Stimulated activated CD8-positive, alpha-beta memory T cell treated with anti-CD3 and anti-CD28 coated beads, Interleukin-2, amount 100 ng/mL, for 48 hours (primary cell): ENCODE data around the gene TRHDE.

Source experiments
- DNase-seq, 2 donors: peaks; one replicate each; pipeline ENCODE4 v3.0.0-alpha.2; 2020; ENCODE audit warnings: low read depth in 2 of 2

TRHDE gene

DNA sequence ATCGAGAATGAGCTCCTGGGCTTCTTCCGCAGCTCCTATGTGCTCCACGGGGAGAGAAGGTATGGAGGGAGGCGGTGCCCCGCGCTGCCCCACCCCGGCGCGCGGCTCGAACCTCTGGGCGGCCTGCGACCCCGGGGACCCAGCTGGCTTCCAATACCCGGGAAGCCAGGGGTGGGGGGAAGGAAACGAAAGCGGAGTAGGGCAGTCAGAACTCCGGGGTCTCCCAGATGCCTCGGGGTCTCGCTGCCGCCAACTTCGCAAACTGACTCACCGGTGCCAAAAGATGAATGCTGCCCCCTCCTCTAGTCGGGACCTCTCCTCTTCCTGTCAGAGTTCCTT is 1.3 kb downstream of the TRHDE start:
- DNase-seq, result no peak

DNA sequence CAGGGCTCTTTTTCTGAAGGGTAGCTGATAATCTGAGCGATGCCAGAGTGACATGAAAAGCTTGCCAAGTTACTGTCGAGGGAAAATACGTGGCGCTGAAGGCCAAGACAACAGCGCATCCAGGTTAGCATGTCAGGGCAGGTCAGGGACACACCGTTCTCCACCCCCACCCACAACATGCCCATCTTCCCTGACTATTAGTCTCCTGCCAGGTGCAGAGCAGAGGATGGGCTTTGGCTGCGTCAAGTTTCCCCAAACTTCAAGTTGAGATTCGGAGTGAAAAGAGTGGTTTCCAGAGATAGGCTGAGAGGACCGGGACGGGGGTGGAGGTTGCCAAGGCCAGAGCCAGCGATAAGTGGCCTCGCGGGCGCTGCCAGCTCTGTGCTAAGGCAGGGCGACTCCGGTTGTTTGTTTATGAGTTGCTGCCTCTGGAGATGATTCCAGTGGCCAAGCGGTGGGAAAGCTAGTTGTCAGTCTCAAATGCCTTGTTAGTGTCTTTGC is 1.7 kb downstream of the TRHDE start:
- DNase-seq, result no peak

DNA sequence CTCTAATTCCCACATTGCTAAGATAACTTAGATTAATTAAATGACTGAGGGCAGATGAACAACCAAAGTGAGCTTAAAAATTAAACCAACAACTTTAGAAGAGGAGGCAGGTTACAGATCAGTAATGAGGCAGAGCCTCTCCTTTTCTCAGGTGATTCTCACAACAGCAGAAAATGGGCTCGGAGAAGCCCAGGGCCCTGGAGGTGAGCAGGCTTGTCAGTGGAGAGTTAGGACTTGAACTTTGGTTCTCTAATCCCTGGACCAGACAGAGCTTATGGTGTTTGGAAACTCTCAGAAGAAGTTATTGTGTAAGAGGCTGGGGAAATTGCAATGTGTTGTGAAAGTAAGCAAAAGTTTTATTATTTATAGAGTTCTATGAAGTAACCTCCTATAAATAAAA is 2.8 kb downstream of the TRHDE start:
- no peak for DNase-seq

DNA sequence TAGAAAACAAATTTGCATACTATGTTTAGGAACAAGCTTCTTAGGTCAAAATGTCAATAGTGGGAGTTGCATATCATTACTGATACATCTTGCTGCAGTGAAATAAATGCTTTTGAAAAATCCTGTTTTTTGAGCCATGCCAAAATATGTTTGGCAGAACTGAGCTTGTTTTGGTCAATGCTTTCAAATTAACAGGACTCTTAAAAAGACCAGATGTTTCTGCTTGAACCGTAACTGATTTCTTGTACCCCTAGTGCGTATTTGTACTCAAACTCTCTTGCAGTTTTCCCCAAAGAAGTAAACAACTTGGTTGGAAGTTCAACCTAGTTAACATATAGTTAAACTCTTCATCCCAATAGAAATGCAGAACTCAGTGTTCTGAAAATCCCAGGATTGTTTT is 3.4 kb downstream of the TRHDE start:
- DNase-seq, result no peak

DNA sequence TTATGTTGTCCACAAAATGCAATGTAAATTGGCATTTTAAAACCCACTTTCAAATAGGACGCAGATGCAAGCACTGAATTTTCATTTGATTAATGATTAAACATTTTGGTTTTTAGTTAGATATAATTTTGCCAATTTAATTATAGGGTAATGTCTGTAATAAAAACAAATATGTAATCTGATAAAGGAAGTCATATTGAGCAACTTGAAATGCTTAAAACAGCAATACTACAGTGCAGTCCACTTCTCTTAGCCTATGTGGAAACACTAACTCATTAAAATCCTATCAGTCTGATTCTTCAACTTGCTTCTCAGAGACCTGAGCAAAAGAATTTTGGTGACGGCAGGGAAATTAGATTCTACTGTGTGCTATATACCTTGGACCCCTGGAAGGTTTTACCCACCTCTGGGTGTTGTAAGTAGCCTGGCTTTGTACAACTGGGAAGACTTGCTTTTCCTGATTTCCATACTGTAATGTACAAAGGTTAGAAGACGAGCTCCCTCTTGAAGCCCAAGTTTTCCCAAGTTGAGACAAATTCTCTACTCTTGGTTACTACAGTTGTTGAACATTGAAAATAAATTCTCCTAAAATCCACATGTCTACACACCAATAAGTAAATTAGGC is 4.1 kb downstream of the TRHDE start:
- no peak for DNase-seq

DNA sequence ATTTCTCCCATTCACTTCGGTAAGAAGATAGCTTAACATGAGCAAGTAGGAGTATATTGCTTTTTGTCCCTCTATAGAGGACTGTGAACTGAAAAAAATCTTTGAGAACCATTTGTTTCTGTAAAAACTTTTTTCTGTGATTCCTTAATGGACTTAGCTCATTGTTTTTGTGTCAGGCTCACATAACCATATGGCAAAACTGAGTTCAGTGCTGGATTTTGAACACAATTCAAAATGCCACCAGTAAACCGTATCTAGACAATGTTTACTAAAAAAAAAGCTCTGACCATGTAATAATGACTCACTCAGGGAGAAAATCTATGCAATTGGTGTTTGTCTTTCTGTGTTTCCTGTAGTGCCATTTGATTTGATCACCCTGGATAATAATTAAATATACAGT is 5.2 kb downstream of the TRHDE start:
- DNase-seq, result no peak

DNA sequence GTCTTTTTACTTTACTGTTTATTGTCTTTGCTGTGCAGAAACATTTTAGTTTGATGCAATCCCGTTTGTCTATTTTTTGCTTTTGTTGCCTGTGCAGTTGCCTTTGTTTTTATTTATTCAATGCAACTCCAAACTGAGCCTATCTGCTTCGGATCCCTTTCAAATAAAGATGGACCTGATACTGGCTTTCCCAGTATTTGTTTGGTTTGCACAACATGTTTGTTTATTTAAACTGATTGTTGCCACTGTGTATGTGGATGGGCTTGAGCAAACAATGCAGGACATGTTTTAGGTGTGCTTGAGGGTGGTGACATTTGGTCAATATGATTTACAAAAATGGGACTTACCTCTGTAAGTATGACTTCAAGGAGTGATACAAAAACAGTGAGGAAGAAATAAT is 6.7 kb downstream of the TRHDE start:
- no peak for DNase-seq

DNA sequence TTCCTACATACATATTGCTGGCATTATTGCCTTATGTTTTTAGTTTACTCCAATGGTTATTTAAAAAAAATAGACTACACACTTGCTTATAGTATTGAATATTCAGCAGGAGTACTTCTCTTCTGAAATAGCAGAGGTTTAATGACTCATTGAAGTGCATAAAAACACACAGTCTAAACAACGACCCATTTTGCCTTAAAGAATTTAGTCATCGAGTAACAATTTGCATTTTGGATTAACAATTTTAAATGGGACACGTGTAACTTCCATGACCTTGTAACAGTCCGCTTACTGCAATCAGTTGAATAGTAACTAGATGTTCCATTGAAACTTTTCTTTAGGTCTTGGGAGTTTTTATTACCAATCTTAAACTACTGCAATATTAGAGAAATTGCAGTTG is 9.0 kb downstream of the TRHDE start:
- DNase-seq, result no peak

DNA sequence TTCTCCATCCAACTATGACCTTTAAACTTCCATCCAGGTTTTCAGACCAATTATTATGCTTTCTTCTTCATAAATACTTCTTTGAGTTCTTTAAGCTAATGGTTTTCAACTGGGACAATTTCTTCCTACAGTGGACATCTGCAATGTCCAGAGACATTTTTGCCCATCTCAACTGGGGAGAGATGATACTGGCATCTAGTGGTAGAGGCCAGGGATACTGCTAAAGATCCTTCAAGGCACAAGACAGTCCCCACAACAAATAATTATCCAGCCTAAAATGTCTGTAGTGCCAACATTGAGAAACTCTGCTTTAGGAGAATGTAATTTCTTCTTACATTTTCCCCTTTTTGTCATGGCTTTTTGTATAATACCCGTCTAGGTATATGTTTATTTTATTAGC is 10.6 kb downstream of the TRHDE start:
- DNase-seq, result no peak

DNA sequence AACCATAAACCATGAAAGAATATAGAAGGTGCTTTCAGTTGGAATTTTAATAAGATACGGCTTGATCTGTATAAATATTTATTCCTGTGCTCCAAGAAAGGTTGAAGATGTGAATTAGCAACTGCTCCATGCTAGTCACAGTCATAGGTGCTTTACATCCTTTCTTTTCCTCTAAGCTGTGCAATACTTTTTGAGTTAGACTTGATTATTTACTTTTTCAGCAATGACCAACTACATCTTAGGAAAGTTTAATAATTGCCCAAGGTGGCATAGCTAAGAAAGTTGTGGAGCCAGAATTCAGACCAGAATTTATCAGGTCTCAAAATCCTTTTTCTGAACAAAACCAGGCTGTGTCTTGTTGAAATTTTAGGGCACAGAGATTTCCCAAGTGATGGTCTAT is 13.7 kb downstream of the TRHDE start:
- no peak for DNase-seq

DNA sequence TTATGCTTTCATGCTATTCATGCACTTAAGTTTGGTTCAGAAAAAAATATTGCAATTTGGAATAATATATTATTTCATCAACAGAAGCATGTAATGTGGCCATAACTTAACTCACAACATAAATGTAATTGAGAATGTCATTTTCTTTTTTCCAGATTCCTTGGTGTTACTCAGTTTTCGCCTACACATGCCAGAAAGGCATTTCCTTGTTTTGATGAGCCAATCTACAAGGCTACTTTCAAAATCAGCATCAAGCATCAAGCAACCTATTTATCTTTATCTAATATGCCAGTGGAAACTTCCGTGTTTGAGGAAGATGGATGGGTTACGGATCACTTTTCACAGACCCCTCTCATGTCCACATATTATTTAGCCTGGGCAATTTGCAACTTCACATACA is 14.4 kb downstream of the TRHDE start:
- no peak for DNase-seq

DNA sequence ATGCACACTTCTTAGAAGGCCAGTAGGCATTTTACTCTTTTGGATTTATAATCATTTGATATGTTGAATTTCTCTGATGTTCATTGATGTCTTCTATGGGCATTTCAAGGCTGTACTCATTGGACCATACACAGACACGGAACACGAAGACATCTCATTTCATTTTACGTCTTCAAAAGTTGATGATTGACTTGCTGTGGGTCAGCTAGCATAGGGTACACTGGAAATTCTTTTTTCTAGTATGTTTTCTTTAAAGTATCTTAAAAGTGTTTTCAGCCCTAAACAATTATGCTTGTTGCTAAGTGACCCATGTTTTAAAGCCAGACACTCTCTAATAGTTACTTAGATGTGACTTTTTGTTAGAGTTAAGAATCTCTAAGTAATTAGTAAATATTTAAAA is 16.3 kb downstream of the TRHDE start:
- DNase-seq, result no peak

DNA sequence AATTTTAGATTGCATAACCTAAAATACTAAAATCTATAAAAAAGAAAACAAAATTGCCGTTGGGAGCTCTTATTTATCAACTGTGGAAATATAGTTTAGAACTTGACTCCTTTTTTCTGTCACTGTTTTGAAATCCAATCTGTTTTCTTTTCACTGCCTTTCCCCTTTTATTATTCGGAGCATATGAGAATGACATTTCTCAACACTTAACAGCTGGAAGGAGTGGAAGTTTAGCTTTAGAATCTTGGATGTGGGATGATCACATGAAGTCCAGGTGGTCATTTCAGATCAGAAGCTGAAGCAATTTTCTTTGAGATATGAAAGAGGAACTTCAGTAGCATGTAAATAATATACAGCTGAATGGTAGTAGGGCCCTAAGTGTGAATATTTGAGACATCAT is 16.7 kb downstream of the TRHDE start:
- no peak for DNase-seq

DNA sequence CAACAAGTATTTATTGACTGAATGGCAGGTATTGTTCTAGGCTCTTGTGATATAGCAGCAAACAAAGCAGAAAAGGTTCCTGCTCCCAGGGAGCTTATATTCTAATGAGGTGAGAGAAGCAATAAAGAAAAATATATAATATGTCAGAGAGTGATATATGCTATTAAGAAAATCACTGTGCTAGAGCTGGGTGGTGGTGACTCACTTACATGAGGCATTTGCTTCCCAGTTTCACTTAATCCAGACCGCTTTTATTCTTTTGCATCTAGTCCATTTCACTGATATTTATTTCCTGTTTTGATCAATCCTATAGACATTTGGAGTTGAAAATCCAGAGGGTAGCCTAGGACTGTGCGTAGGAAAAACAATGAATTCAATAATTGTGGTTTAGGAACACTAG is 17.5 kb downstream of the TRHDE start:
- no peak for DNase-seq

DNA sequence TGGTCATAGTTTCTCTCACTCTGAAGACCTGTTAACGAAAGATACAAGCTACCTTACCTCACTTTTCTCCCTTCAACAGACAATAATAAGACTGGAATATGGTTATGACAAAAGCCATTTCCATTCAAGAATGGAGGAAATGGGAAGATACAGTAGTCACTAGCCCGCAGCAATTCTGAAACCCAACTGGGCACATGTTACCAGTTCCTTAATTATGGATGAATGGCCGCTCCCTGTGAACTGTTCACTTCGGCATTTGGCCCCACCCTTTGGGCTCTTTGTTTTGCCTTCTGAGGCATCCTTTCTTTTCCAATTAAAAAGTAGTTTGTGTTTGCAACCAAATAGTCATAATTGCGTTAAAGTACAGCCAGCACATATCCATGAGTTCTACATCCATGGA is 19.0 kb downstream of the TRHDE start:
- DNase-seq, result no peak

DNA sequence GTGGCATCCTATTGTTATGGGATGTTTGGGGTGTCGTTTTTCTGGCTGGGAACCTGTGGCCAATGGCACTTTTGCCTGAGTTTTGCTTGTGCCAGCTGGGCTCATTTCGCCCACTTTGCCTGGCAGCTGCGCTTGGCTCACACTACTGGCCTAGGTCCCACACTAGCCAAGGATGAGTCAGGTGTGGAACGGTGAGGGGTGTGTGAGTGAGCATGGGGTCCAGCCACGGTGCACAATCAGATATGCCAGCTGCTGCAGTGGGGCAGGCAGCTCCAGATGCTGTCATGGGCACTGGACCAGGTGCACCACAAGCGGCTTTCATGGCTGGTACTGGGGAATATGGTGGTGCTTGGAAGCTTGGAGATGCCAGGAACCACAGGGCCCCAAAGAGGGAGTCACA is 21.5 kb downstream of the TRHDE start:
- no peak for DNase-seq

DNA sequence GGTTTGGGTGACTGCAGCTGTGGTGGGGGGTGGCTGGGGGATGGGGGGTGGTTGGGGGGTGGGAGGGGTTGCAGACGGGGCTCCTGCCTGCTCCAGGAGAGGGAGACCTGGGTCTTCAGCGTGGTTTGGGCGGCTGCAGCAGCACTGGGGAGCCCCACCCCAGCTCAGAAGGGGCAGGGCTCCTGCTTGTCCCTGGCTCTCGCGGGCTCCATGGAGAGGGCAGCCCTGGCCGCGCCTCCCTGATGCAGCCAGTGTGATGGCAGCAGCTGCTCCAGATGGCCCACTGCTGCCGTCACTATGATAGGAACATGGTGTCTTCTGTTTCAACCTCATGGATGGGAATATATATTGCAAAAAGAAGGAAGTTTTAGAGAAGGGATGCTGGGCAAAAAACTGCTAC is 22.9 kb downstream of the TRHDE start:
- DNase-seq, result no peak

DNA sequence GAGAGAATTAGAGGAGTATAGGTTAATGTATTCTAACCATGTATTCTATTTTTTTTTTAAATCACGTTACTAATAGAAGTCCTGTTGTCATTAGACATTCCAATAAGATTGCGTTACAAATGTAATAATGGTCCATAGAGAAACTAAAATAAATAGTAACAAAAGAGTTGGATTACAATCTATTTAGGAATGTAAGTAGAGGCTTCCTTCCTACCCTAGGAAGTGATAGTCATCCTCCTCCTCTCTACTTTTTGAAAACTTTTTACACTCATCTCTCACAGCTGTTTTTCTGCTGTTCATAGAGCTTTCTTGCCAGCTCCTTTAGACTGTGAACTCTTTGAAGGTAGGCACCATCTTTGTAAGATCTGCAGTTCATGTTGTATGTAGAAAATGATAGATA is 23.6 kb downstream of the TRHDE start:
- DNase-seq, result no peak

DNA sequence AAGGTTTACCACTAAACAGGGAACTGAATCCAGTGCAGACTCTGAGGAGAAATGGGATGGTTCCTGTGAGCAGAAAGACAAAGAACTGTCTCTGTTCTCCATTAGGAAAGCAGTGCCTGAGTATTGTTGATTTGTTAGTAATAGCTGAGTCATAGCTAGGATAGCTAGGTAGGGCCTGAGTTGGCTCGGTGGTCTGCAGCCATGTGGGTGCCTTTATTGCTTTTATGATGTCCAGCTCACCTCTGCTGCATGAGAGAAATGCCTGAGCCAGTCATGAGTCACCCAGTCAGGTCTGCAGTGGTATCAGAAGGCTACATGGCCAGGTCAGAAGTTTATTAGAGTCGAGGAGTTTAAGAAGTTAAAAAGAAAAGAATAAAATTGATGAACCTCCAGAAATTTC is 24.2 kb downstream of the TRHDE start:
- DNase-seq, result no peak

DNA sequence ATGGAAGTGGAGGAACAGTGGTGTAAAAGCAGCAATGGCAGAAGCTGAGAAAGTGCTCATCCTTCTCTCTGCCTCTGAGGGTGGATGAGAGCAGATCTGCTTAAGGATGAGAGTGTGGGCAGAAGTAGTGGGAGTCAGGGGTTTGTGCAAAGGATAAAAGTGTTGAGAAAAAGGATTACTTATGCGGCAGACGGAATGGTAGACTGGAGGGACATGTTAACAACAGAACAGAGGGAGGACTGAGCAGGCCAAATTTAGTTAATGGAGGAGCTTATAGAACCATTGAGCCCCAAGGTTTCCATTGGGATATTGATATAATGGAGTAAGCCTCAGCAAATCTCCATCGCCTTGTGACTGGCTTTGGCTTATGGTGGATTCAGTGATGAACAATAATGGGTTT is 25.5 kb downstream of the TRHDE start:
- no peak for DNase-seq

DNA sequence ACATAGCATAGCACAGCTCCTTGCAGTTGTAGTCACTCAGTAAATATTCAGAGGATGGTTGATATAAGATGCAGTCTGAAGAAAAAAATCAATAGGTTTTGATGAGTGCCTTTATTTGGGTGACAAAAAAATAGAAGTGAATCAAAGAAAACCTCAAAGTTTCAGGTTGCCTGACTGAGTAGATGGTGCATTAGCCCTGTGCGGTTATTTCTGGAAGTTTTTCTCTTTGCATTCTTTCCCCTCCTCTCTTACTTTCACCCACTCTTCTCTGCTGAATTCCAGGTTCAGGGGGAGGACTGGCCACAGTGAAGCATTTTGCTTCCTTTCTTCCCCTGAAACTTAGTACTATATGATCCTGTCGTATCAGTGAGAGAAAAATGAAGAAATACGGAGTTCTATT is 28.6 kb downstream of the TRHDE start:
- DNase-seq, result no peak

DNA sequence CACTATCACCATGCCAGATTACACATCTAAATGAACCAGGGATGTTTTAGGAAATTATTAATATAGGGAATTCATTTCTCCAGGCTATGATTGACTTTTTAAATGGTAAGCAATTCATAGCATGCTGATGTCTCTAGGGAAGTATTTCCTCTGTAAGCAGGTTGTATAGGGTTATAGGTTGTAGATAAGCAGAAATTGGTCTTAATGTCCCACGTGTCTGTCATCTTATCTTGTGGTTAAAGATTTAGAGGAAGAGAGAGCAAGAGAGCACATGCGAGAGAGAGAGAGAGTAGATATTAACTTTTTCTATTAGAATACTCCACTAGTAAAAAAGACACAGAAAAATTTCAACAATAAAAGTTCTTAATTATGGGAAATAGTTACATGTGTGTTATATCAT is 32.6 kb downstream of the TRHDE start:
- no peak for DNase-seq

DNA sequence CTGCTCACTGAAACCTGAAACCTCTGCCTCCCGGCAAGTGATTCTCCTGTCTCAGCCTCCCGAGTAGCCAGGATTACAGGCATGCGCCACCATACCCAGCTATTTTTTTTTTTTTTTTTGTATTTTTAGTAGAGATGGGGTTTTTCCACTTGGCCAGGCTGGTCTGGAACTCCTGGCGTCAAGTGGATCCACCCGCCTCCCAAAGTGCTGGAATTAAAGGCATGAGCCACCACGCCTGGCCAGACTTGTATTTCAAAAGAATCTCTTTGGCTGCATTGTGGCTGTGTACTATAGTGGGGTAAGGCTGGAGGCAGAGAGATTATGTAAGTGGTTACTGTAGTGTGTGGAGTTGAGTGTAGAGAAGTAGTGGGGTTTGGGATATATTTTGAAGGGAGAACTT is 35.1 kb downstream of the TRHDE start:
- DNase-seq, result no peak

DNA sequence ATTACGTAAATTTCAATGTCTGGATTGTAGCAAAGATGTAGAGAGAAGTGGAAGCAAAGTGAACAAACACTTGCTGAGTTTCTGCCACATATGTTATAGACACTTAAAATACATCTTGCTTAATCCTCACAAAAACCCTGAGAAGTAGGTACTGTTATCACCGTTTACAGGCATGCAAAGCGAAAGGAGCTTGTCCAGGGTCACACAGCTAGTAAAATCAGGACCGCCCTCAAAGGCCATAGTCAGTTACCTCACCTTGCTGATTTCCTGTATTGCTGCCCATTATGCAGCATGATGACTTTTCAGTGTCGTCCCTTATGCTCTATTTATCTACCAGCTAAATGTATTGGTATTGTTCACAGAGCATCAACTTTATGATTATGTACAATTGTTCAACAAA is 39.8 kb downstream of the TRHDE start:
- no peak for DNase-seq

DNA sequence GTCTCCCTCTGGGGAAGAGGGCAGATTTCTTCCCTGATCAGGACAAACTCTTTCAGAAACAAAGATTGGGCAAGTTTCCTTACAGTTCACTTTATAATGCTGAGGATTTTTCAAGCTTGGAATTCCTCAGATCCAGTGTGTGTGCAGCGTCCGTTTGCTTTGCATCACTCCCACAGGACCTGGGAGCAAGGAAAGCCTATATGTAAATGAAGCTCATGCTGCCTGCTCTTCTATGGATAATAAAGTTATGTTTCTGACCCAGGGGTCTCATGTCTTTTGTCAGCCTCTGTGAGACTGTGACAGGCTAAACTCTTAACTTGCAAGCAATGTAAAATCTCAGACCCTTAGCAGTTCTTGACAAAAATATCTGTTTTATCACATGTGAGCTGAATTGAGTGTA is 41.6 kb downstream of the TRHDE start:
- no peak for DNase-seq
